DOHH2 (cell line): ENCODE results near the gene PIK3CG.

ENCODE experiments used
- H3F3A ChIP-seq: fragments of 200-600 bp; sonication (generic), shearing (Covaris generic); 2 replicates; pipeline ENCODE4 v1.6.0; 2016; ENCODE audit warnings: antibody characterized with exemption, mild to moderate bottlenecking; ENCODE audit not compliant: control insufficient read depth, insufficient read depth
- H3K27ac ChIP-seq: fragments of 200-600 bp; sonication (generic); 2 replicates; pipeline ENCODE4 v1.5.1; 2014; ENCODE audit warnings: low read depth, mild to moderate bottlenecking, low read length, moderate library complexity
- H3K27me3 ChIP-seq: fragments of 200-600 bp; sonication (generic); 2 replicates; pipeline ENCODE4 v1.6.1; 2014; ENCODE audit warnings: mild to moderate bottlenecking, low read length, mixed read lengths; ENCODE audit not compliant: control insufficient read depth
- H3K36me3 ChIP-seq: fragments of 200-600 bp; sonication (generic); 2 replicates; pipeline ENCODE4 v1.6.1; 2014; ENCODE audit warnings: mild to moderate bottlenecking, low read length, moderate library complexity, mixed read lengths; ENCODE audit not compliant: control insufficient read depth
- H3K4me1 ChIP-seq: fragments of 200-600 bp; sonication (generic); 2 replicates; pipeline ENCODE4 v1.6.1; 2014; ENCODE audit warnings: mild to moderate bottlenecking, low read length, mixed read lengths; ENCODE audit not compliant: control insufficient read depth
- H3K4me2 ChIP-seq: fragments of 200-600 bp; sonication (generic); 2 replicates; pipeline ENCODE4 v1.6.0; 2014; ENCODE audit warnings: mild to moderate bottlenecking, low read length, moderate library complexity
- H3K4me3 ChIP-seq: fragments of 200-600 bp; sonication (generic); 2 replicates; pipeline ENCODE4 v1.5.1; 2014; ENCODE audit warnings: mild to moderate bottlenecking, low read length, mixed read lengths
- H3K79me2 ChIP-seq: fragments of 200-600 bp; sonication (generic); 2 replicates; pipeline ENCODE4 v1.6.1; 2014; ENCODE audit warnings: mild to moderate bottlenecking, low read length, mixed read lengths; ENCODE audit not compliant: control insufficient read depth
- H3K9me2 ChIP-seq: fragments of 200-600 bp; sonication (generic); replicated peaks from 2 replicates; pipeline ENCODE4 v1.6.1; 2014; ENCODE audit warnings: mild to moderate bottlenecking, low read length, mixed read lengths; ENCODE audit not compliant: control insufficient read depth
- H3K9me3 ChIP-seq: fragments of 200-600 bp; sonication (generic); 2 replicates; pipeline ENCODE4 v1.6.1; 2014; ENCODE audit warnings: antibody characterized with exemption, low read length, mixed read lengths; ENCODE audit not compliant: control insufficient read depth, insufficient read depth
- H4K20me1 ChIP-seq: fragments of 200-600 bp; sonication (generic); 2 replicates; pipeline ENCODE4 v1.6.0; 2014; ENCODE audit warnings: low read depth, mild to moderate bottlenecking, antibody characterized with exemption, low read length, moderate library complexity; ENCODE audit not compliant: control insufficient read depth, insufficient read depth
- EZH2phosphoT487 ChIP-seq: fragments of 200-600 bp; sonication (generic); IDR thresholded peaks from 2 replicates; pipeline ENCODE4 v1.6.1; 2017; ENCODE audit warnings: borderline replicate concordance, mild to moderate bottlenecking, antibody characterized with exemption, low read length, moderate library complexity, mixed read lengths
- TF ChIP-seq, protein P1 (sequence below): fragments of 200-600 bp; sonication (generic); IDR thresholded peaks from one replicate; pipeline ENCODE4 v1.5.1; 2014; ENCODE audit warnings: antibody characterized with exemption, mild to moderate bottlenecking, low read depth, low read length; ENCODE audit not compliant: poor library complexity, severe bottlenecking

The PIK3CG gene

DNA sequence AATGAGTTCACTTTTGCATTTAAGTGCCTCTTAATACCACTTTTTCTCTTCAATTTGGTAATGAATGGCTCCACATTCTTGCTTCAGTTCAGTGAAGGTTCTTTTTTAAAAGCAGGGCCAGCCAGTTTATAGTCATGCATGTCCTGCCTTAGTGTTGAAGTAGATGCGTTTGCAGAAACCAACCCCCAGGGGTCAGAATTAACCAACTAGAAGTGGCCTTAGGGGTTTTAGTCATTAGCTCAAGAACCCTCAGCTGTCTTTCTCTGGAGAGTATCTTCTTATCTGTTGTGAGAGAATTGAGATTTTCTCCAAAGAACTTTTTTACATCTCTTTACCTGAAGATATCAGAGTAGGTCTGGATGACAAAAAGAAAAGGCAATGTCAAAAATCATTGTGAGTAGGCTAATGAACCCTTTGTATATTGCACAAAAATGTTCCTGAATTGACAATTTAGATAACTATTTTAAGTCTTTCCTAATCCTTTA is 82.2 kb downstream of the PIK3CG start:
- H3K9me2 ChIP-seq: no peaks in the 10 kb centered on the region
- TF ChIP-seq, protein P1, sequence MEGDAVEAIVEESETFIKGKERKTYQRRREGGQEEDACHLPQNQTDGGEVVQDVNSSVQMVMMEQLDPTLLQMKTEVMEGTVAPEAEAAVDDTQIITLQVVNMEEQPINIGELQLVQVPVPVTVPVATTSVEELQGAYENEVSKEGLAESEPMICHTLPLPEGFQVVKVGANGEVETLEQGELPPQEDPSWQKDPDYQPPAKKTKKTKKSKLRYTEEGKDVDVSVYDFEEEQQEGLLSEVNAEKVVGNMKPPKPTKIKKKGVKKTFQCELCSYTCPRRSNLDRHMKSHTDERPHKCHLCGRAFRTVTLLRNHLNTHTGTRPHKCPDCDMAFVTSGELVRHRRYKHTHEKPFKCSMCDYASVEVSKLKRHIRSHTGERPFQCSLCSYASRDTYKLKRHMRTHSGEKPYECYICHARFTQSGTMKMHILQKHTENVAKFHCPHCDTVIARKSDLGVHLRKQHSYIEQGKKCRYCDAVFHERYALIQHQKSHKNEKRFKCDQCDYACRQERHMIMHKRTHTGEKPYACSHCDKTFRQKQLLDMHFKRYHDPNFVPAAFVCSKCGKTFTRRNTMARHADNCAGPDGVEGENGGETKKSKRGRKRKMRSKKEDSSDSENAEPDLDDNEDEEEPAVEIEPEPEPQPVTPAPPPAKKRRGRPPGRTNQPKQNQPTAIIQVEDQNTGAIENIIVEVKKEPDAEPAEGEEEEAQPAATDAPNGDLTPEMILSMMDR: peak; percentile 95
- TF ChIP-seq EZH2phosphoT487: no peak
- H3K4me2 ChIP-seq: peak overlapping the region; percentile 28; the same call in 1 of the 2 replicates
- H3K36me3 ChIP-seq: no peaks in the 10 kb centered on the region
- H3K27ac ChIP-seq: no peak overlapping the region
- H3F3A ChIP-seq: no peaks in the 10 kb centered on the region
- no peaks in the 10 kb centered on the region for H3K9me3 ChIP-seq
- no peaks in the 10 kb centered on the region for H4K20me1 ChIP-seq
- no peak overlapping the region for H3K4me3 ChIP-seq
- H3K4me1 ChIP-seq: peaks cover 21% of the 10 kb centered on the region
- H3K27me3 ChIP-seq: no peaks in the 10 kb centered on the region
- no peaks in the 10 kb centered on the region for H3K79me2 ChIP-seq

DNA sequence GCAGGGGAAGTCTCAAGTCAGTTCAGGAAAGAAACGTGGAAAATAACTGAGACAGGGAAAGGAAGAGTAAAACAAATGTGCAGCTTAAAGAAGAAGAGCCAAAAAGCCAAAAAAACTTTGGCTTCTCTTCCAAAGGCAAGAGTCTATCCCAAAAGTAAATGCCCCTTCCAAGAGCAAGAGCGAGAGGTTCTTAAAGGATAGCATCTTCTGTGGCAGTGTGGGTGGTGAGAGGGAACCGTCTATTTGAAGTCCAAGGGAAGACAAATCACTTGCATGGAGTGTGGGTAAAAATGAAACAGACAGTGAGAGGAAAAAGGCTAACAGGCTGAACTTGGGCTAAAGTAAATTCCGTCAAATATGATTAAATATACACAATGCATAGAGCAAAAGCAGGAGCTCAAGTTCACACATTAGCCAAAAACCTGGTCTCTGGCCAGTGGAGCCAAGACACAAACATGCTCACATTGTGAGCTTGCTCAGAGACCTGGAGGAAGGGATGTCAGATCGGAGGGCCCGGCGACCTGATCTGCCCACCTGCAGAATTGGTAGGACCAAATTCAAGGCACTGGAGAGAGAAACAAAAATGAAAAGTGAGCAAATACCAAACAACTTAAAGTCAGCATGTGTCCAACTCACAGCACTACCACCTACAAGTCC is 87.0 kb downstream of the PIK3CG start:
- Histone ChIP-seq H3K4me2 (no peak overlapping the region), H3K9me2 (no peaks in the 10 kb centered on the region)
- TF ChIP-seq EZH2phosphoT487: no peak
- TF ChIP-seq, protein P1: no peak

DNA sequence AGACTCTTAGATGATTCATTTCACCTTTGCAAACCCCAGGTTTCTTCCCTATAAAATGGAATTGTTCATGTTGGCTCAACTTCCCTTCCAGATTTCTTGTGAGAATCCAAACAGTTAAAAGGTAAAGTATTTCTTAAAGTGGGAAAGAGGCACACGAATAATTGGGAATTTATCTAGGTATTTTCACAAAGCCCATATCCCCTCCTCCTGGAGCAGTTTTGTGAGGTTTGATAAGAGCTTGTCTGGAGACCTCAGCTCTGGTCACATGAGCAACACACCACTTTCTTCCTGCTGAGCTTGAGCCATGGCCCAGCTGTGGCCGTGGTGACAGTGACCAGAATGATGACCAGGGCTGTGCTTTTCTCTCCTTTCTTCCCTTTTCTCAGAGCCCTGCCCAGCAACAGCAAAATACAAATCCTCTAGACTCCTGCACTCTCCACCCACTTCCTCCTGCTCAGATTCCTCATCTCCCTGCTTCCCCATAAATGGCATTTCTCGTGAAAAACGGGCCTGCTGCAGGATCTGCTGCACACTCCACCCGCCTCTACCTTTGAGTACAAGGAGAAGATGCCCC is 87.7 kb downstream of the PIK3CG start:
- H3F3A ChIP-seq: no peaks in the 10 kb centered on the region
- TF ChIP-seq EZH2phosphoT487: no peak
- TF ChIP-seq, protein P1: no peak
- peaks cover 5% of the 10 kb centered on the region; the same call in 1 of the 2 replicates for H3K9me3 ChIP-seq
- peaks cover 33% of the 10 kb centered on the region for H3K4me1 ChIP-seq
- no peak overlapping the region for H3K4me2 ChIP-seq
- H3K27me3 ChIP-seq: no peaks in the 10 kb centered on the region
- no peaks in the 10 kb centered on the region for H3K79me2 ChIP-seq
- no peaks in the 10 kb centered on the region for H3K36me3 ChIP-seq
- no peaks in the 10 kb centered on the region for H3K9me2 ChIP-seq
- H3K27ac ChIP-seq: no peak overlapping the region
- H4K20me1 ChIP-seq: no peaks in the 10 kb centered on the region
- H3K4me3 ChIP-seq: no peak overlapping the region

More for the DNA sequence above, 87.0 kb downstream of the PIK3CG start:
- H3K9me3 ChIP-seq: peaks cover 5% of the 10 kb centered on the region; the same call in 1 of the 2 replicates
- no peak overlapping the region for H3K4me3 ChIP-seq
- no peaks in the 10 kb centered on the region for H3K27me3 ChIP-seq
- no peak overlapping the region for H3K27ac ChIP-seq
- no peaks in the 10 kb centered on the region for H3K36me3 ChIP-seq
- H4K20me1 ChIP-seq: no peaks in the 10 kb centered on the region
- H3K4me1 ChIP-seq: peaks cover 33% of the 10 kb centered on the region
- H3K79me2 ChIP-seq: no peaks in the 10 kb centered on the region
- H3F3A ChIP-seq: no peaks in the 10 kb centered on the region
